Right forelimb (tissue), 1 donor: ENCODE measurements around the gene FA2H.
A peak's percentile ranks its signal among the peaks of the same experiment; 100 is the strongest.
"Not testable (repeated sequence)": the region's sequence is repeated elsewhere in the genome, so short reads cannot be mapped to it uniquely, and the experiment has no call there.

Source experiments
- DNase-seq: peaks from one replicate; pipeline ENCODE4 v3.0.0-alpha.2; 2018

The FA2H gene

DNA sequence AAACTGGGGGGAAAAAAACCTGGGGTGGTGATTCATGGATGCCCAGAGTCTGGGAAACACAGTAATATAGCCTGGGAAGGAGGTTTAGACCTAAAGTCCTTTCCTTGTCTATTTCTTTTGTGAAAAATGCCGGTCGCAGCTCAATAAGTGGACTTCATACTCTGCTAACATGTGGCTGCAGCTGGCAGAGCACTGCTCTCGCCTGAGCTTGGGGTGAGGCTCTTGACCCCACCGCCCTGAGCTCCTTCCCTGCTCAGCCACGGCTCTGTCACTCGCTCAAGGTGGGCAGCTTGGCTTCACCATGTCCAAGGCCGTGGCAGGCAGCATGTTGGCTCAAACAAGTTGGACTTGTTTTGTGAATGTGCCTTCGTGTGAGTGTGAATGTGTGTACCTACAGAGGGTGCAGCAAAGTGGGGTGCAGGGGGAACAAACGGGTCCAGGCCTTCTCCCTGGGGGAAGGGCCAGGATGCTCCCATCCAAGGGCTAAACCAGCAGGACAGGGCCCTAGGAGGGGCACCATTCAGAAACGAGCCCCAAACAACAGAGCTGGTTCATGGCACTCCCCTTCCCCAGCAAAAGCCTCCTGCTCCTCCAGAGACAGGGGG is 4.9 kb downstream of the FA2H start:
- no peak for DNase-seq

DNA sequence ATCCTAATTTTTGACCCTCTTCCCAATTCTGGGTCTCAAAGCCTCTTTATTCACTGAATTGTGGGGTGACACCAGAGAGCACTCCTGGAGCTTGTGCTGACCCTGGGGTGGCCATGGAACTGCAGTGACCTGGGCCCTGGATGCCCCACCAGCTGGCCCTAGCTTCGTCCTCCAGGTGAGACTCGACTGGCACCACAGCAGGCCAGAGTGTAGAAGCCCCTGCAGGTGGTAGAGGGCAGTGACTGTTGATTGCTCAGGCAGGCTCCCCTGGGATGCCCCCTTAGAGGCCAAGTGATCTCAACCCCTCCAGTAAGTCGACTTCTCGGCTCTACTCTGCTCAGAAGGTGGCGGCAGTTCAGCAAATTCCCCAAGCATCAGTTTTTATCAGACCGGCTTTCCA is 6.4 kb downstream of the FA2H start:
- DNase-seq: no peak

DNA sequence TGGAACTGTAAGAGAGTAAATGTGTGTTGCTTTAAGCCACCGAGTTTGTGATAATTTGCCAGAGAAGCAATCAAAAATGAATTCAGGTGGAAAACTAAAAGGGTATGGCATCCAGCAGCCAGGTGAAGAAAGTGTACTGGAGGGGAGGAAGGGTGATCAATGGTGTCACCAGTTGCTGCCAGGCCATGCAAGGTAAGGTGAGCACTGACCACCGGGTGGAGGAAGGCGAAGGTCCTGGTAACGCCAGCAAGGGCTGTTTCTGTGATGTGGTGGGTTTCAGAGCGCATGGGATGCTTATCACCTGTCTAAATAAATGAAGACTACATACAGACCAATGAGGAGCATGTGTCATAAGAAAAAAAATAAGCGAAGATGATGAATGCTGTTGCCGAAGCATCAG is 6.9 kb downstream of the FA2H start:
- no peak for DNase-seq

DNA sequence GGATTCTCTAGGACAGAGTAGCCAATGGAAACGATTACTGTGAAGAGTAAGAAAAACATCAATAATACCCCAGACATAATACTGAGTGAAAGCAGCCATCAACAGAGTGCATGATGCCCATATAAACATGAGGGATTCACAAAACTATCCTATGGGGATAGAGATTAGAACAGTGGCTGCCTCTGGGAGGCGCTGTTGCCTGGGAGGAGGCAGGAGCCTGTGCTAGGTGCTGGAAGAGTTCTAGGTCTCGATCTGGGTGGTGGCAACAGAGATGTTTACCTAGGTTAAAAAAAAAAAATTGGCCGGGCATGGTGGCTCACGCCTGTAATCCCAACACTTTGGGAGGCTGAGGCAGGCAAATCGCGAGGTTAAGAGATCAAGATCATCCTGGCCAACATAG is 7.9 kb downstream of the FA2H start:
- DNase-seq: no peak

DNA sequence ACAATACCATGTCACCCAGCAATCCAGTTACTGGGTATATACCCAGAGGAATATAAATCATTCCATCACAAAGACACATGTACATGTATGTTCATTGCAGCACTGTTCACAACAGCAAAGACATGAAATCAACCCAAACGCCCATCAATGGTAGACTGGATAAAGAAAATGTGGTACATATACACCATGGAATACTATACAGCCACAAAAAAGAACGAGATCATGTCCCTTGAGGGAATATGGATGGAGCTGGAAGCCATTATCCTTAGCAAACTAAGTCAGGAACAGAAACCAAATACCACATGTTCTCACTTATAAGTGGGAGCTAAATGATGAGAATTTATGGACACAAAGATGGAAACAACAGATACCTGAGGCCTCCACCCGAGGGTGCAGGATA is 10.4 kb downstream of the FA2H start:
- DNase-seq: not testable (repeated sequence)

DNA sequence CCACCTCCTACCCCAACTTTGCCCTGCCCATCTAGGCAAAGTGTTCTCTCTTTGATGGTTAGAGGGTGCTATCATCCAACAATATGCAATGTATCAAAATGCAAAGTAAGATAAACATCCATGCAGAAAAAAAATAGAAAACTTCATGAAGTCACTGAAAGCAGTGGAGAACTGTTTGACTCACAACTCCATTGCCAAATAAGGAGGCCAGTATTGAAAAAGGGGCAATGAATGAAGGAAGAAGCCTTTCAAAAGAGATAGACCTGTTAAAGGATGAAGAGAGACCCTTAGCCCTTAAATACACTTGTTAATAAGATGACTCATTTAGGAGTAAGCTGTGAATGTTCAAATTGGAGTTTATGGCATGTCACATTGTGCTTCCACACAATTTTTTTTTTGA is 13.0 kb downstream of the FA2H start:
- no peak for DNase-seq

DNA sequence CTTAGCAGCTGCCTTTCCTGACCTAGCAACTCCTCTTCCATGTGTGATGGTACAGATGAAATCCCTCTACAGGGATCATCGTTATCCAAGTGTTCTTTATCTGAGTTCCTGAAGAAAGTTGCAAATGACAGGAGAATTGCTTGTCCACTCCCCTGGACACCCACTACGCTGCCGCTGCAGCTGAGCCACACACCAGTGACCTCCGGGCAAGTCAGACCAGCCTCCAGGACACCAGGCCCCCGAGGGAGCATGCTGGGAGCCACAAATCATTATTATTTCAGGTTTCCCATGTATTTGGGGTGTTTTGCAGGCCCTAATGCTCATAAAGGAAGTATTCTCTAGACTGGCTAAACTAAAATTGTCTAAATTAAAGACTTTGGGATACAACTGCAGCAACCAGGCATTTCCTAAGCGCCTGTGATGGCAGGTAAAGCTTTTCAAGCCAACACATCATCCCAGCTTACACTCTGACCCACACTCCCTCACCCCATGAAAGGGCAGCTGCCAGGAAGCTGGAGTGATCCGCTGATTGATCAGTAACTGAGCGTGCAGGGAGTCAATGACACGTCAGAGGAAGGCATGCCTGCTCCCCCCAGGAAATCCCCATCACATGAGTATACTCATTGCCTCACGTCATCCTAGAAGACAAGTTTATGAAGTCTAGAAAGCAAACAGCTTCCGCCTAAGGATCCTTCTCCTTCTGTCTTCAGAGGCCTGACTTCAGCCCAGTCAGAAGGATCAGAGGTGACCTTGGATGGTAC is 14.4 kb downstream of the FA2H start:
- no peak for DNase-seq

DNA sequence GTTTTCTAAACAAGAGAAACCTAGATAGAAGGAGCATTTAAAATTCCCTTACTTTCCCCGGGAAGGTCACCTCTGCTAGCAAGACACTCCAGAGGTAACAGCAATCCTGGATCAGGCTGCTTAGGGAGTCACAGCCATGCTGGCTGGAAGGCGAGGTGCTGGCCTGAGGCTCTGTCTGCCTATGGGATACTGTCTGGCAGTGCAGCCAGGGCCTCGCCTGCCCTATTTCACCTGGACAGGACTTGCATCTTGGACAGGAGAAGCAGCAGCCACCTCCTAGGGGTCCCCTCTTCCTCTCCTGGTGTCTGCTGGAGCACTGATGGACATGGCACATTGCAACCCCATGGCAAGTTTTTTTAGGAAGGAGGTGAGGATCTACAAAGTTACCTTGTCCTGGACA is 15.1 kb downstream of the FA2H start:
- DNase-seq: no peak

DNA sequence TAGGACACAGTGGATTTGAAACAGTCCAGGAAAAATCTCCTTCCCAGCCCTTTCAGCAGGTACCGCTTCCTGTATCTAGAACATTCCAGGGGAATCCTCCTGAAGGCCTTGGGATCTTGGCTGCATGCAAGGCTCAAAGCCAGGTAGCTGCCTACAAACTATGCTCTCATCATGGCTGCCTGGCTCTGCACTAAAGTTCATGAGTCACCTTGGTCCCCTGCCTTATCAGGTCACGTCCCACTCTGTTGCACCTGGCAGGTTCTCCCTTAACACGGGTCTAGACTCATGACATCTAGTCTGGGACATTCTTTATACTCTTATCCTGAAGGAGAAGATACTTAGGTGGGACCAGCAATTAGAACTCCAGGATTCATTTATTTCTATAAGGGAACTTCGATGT is 15.8 kb downstream of the FA2H start:
- no peak for DNase-seq

DNA sequence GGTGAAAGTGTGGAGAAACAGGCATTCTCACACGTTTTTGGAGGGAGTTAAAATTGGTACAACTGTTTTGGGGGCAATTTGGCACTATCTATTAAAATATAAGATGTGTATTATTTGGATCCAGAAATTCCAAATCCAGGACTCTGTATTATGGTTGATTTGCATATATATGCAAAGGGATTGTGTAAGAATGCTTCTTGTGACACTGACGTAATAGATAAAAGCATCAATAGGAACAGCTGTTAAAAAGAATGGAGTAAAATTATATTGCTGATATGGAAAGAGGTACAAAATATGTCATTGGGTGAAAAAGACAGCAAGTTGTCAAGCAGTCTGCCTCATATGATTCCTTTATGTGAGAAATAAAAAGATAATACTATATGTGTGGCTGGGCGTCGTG is 17.3 kb downstream of the FA2H start:
- no peak for DNase-seq

DNA sequence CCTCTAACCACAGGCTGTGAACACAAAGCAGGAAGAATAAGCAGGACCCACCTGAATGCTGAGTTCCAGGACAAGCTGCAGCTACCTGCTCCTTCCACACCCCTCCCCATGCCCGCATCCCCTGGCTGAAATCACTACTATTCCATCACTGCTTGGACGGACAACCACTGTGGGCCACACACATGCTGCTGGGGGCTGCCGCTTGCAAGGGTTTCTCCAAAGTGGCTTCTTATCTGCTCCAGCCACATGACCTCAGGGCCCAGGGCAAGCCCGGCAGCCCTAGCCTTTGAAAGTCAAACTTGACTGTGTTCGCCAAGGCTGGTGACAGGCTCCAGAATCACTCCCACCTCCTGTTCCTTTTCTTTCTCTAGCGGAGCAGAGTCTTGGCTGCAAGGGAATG is 18.4 kb downstream of the FA2H start:
- peak; percentile 6 for DNase-seq

DNA sequence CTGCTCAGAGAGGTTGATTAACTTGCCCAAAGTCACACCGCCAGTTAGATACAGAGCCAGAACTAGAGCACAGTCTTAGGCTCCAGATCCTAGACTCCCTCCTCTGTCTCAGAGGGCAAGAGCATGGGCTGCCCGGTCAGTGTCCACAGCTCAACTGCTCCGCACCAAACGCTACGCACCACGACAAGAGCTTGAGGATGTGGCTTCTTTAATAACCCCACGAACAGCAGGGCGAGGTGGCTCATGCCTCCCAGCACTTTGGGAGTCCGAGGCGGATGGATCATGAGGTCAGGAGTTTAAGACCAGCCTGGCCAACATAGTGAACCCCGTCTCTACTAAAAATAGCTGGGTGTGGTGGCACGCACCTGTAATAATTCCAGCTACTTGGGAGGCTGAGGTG is 21.4 kb downstream of the FA2H start:
- DNase-seq: no peak

DNA sequence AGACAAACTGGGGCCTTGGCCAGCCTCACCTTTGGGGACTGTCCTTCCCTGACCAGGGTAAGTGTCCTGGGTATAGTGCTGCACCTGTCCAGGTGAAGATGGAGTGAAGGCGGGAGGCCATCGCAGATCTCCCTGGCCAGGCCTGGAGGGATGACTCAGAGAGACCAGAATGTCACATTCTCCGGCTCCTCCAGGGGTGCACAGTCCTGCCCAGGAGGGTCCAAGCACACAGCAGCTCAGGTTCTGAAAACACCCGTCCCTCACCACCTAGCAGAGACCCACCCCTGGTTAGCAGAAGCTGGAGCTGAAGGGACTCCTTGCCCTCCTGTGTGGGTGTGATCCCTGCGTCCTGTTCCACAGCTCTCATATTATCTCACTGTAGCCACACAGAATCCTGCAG is 21.9 kb downstream of the FA2H start:
- DNase-seq: no peak

DNA sequence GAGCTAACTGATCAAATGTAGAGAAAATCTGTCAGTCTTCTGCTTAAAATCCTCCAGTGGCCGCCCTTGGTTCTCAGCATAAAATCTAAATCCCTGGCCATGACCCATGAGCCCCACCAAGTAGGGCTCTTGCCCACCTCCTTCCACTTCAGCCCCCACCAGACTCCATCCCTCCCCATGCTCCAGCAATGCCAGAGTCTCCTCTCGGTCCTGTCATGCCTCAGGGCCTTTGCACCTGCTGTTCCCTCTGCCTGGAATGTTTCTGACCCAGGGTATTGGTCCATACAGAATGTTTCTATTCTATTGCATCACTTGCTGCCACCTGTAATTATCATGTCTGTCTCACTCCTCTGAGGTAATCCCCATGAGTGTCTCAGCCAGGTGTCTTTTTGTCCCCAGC is 22.4 kb downstream of the FA2H start:
- DNase-seq: no peak

DNA sequence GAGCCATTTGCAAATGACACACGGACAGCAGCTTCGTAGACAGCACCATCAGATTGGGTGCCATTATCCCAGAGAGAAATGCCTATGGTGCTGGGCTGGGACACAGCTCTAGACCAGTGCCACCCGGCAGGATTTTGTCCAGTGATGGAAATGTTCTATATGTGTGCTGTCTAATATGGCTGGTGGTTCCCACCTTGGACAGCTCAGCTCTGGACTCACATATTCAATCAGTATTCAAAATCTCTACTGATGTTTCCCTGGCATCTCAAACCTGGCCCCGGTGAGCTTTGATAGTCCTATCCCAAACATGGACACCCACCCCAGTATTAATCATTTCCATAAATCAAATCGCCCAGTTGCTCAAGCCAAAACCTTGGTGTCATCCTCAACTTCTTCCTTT is 23.0 kb downstream of the FA2H start:
- DNase-seq: no peak

DNA sequence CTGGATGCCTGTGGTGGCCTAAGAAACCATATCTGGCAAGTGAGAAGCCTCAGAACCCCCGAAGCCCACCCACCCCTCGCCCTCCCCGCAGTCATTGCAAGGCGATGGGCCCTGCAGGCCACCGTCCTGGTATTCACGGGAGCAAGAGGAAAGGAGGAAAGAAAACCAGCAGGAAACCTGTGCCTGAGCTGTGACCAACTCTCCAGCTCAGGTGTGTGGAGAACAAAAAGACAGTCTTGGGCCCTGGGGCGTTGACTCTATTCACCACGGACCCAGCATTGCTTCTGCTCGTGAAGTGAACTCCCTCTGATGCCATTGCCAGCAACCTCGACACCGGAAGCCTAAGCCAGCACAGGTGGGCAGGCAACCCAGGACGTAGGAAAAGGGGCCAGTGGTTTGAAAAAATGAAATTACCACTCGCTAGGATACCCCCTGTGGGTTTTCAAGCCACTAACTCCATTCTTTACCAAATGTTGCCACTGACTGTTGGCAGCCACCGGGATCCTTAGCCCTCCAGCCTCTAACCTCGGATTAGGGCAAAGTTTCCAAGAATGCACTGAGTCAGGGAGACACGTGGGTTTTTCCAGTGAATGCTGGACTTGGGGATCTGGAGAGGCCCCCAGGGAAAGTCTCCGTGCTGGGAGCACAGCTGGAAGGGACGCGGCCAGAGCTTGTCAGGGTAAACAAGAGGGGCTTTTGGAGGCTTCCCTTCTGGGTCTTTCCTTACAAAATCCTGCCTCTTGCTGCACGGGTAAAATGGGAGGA is 25.1 kb downstream of the FA2H start:
- no peak for DNase-seq

DNA sequence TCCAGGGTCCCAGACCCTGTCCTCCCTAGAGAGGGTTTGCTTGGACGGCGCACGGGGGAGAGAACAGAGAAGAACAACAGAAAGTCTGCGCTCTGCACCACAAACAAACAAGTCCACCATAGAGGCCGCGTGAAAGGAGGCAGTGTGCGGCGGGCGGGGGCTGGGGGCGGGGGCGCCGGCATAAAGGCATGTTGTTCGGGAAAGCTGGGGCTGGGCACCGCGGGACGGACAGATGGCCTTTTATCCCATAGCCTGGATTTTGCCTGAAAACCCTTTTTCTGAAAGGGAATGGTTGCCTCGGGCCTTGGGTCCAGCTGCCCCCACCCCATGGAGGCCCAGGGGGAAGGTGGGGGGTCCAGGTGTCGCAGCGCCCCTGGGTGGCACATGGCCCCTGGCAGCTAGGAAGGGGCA is 26.0 kb downstream of the FA2H start:
- no peak for DNase-seq

DNA sequence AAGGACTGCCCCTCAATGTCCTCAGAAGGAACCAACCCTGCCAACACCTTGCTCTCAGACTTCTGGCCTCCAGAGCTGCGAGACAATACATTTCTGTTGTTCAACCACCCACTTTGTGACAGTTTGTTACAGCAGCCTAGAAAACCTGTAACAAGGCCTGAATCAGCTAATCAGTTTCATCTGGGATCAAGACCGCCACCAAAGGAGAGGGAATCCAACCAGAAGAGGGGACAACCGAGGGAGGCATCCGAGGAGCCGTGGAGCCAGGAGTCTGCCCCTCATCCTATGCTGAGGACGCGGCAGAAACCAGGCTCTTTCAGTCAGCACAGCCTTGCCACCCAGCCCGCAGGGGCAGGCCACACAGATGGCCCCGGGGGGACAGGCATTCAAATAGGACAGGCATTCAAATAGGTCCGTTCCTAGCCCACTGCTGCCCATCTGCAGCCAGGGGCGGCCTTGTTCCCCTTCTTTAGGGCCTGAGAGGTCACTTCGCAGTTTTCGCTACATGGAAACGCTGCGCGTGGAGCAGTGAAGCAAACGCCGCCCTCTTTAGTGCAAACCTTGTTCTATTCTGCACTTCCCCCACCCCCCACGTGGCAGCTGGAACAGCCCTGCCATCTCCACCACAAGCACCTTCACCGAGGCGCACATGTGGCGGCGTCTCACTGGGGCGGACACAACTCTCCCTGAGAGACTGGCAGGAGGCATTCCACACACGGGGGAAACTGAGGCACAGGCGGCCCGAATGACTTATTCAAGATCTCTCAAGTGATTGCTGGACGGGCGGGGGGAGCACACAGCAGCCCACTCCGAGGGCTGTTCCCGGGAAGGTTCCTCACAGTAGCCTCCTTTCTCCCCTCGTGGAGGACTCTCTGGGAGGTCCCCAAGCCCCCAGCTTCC is 26.7 kb downstream of the FA2H start:
- DNase-seq: no peak

DNA sequence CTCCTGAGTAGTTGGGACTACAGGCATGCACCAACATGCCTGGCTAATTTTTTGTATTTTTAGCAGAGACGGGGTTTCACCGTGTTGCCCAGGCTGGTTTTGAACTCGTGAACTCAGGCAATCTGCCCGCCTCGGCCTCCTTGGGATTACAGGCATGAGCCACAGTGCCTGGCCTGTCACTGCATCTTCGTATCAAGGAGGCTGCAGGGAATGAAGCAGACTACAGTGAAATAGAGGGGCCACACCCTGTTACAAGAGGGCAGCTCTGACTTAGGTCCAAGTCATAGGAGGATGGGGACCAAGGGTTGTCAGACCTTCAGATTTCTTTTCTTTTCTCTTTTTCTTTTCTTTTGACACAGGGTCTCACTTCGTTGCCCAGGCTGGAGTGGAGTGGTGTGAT is 28.7 kb downstream of the FA2H start:
- DNase-seq: no peak

DNA sequence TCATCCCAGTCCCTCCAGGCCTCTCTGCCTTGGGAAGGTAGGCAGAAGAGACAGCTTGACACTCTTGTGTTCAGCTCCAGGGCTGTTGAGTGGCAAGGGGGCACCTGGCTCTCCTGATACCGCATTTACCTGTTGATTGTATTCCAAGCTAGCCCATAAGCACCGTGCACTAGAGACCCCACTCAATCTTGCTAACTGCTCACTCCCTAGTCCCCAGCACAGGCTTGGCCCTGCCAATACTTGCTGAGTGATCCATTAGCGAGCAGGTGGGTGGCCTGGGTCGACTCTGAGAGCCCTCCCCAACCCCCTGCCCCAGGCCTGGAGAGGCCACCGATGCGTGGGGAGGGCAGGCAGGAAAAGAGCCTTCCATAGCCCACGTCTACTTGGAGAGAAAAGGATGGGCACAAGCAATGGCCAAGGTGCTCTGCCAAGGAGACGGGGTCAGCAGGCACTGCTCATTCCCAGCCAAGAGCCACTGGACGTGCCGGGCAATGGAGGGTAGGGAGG is 29.5 kb downstream of the FA2H start:
- no peak for DNase-seq

DNA sequence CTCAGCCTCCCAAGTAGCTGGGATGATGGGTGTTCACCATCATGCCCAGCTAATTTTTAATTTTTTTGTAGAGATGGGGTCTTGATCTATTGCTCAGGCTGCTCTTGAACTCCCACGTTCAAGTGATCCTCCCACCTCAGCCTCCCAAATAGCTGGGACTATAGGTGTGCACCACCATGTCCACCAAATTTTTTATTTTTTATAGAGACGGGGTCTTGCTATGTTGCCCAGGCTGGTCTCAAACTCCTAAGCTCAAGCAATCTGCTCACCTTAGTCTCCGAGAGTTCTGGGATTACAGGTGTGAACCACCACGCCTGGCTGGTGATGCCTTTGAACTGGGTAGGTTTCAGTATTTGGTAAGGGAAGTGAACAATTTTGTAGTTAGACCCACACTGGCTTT is 30.1 kb downstream of the FA2H start:
- no peak for DNase-seq

DNA sequence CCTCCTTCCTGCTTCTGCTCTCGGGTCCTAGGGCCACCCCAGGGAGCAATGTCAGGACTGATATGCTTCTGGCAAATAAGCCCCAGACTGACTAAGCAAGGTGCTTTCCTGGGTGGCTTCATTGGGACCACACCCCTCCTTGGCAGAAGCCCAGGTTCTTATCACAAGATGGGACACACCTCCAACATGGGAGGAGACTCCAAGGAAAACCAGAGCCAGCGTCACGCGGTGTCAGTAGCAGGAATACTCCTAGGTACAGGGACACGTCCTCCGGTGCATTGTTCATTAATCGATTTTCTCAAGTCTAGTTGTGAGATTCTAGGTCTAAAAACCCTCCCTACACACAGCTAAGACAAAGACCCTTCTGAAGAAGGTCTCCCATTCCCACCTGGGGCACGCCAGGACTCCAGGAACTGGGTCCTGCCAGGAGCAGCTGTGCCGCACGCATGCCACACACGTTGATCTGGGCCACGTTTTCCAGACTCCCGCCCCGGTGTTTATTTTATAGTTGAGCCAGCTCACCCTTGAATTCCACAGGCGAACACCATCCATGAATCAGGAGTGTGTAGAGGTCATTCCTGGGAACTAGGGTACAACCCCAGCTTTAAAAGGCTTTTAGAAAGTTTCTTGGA is 30.8 kb downstream of the FA2H start:
- no peak for DNase-seq
